Measurements from ENCODE around the gene ARHGAP24.
A peak's percentile ranks its signal among the peaks of the same experiment; 100 is the strongest.

Gene ARHGAP24

GRCh38 chr4:85747882-85748491 lies 273.0 kb downstream of the ARHGAP24 start:
- peak; percentile 65 to 86 for DNase-seq

- DNase-seq, result no peak
Measured at GRCh38 chr4:85748654-85749053, 273.7 kb downstream of the ARHGAP24 start.

DNA sequence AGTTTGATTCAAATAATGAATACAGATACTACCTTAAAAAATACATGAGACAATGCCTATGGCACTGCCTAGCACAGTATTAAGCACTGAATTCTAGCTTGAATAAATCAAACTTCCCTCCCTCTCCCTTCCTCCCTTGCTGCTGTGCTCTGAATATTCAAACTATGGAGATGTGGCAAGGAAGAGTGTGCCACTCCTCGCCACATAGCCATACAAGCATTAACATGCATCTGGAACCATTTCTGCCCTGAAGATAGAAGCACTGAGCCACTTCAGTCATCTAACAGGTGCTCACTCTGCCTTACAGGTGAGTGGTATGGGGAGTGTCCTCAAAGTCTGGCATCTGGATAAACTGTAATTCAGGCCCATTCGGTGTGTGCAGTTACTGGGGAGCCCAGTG lies 276.9 kb downstream of the ARHGAP24 start:
- no peak for DNase-seq

DNA sequence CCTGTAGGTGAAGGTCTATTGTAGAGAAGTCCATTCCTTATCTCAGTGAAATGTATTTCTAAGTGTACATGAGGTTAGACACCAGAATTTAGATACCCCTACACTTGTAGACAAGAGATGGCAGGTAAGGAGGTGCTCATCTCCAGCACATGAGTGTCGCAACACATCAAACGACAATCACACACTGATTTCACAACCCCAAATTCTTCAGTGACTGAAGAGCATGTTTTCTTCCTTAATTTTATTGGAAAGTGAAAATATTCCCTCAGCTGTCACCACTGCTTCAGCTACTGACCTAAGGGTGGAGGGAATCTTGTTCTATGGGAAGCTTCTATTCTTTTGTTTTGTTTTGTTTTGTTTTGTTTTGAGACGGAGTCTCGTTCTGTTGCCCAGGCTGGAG lies 280.3 kb downstream of the ARHGAP24 start:
- no peak for DNase-seq

DNA sequence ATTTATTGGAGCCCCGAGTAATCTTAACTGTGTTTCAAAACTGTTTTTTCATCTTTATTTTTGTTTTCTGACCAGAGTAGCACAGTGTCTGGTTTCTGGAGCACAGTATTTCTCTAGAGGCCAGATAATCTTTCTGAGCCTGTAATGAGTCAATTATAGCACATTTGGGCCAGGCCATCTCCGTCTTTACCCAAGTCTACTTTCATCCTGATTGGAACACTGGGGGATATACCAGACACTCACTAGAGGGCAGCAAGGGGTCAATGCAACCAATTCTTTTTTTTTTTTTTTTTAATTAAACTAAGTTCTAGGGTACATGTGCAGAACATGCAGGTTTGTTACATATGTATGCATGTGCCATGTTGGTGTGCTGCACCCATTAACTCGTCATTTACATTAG lies 282.0 kb downstream of the ARHGAP24 start:
- no peak for DNase-seq

DNA sequence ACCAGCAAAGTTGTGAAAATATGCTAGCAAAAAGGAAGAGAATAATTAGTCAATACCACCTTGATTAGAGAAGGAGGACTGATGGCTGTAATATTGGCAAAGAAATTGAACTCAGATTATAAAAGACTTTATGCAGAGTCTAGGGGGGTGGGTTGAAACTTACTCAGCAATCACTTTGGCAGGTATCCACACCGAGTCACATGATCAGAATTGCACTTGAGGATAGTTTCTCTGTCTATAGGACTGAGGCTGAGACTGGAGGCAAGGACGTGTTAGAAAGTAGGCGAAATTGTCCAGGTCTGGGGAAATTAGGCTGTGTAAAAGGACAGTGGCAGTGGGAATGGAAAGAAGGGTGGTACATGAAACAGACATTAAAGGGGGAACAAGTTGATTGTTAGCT lies 284.4 kb downstream of the ARHGAP24 start:
- DNase-seq, result no peak

DNA sequence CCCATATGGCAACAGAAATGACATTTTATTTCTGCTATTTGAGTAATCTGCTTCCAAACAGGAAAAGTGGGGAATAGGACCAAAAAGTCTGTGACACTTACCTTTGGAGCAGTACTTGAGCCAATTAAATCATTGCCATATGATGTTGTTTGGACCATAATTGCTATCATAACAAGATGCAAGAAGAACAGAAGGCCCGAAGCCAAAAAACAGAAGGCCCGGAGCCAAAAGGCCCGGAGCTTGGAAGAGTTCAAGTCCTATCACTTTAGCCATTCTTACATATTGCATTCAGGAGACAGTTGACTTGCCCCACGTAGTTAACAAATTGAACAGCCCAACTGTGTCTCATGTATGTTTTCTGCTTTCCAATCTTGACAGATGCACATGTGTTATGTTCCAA lies 285.6 kb downstream of the ARHGAP24 start:
- no peak for DNase-seq

DNA sequence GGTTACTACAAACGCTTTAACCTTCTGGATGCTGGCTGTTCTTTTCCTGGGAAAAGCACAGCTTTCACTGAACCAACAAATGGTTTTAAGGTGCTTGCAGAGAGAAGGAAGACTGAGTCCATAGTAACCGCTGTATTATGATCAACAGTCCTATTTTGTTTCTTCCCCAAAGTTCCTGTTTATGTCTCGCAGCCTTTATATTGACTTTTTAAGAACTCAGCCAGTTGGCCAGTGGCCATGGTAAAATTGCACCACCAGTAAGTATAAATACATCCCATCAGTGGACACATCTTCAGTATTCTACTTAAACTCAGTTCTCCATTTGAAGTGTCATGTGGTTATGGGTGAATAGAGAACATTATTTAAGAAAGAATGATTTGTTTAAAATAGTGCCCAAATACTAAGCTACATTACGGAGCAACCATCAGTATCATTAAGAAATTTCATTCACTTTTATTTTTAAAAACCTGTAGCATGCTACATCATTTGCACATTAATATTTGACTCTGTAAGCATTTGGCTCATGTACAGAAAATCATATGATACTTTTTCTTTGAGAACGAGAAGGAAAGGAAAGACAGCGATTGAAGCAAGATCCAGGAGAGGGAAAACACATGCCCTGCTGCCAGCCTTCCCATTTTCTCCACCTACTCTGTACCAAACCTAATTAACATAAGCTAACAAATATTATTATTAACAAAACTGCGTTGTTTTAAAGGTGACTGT lies 287.0 kb downstream of the ARHGAP24 start:
- peak; percentile 25 to 38 for DNase-seq

- DNase-seq, result no peak
Measured at GRCh38 chr4:85762529-85762871, 287.6 kb downstream of the ARHGAP24 start.

GRCh38 chr4:85763202-85763601 lies 288.3 kb downstream of the ARHGAP24 start:
- no peak for DNase-seq

DNA sequence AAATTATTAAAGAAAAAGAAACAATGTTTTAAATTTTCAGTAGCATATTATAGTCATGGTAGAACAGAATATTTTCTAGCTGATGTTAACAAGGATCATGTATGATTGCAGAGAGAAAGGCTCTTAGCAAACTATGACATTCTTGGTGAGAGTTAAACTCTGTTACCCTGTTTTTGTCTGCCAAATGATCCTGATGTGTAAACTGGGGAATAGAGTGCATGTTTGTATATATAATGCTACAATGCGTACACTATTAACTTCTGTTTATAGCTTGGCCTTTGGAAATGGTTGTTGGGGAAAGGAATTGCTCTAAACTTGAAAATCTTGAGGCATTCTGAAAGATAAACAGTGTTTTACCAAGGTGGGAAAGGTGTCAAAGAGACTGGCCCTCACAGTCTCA lies 292.7 kb downstream of the ARHGAP24 start:
- no peak for DNase-seq

GRCh38 chr4:85769009-85769408 lies 294.1 kb downstream of the ARHGAP24 start:
- no peak for DNase-seq

GRCh38 chr4:85772470-85772869 lies 297.5 kb downstream of the ARHGAP24 start:
- DNase-seq, result no peak

DNA sequence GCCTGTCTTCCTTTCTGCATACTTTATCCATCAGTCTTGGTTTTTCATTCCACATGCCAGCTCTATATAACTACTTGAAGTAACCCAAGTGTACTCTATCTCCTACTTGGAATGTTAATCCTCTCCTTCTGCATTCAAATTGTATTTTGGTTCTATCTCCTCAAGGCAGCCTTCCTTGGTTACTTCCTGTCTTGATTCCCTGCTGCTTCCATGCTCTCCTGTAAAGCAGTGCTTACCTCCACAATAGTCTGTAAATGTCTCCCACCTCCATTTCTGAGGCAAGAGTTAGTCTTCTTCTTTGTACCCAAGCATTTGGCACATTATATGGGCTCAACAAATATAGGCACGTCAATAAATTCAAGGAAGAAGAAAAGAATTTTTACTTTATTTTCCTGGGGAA lies 298.4 kb downstream of the ARHGAP24 start:
- DNase-seq, result no peak

- no peak for DNase-seq
Measured at GRCh38 chr4:85774000-85774399, 299.1 kb downstream of the ARHGAP24 start.

DNA sequence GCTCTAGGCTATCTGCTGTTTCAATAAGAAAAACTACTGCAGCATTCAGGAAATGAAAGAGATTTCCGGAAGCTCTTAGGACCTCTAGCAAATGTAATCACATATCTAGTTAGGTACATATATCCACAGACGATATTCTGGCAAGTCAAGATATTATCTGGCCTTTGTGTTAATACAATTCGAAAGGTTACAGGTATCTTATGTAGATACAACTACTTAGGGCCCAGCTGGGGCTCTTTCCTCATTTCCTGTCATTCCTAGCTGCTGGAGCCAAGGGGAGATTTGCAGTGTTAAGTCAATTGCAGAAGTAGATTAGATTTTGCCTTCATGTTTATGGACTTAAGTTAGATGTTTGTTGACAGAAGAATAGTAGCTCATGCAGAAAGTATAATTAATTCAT lies 299.5 kb downstream of the ARHGAP24 start:
- no peak for DNase-seq

GRCh38 chr4:85776096-85776495 lies 301.1 kb downstream of the ARHGAP24 start:
- DNase-seq, result no peak

DNA sequence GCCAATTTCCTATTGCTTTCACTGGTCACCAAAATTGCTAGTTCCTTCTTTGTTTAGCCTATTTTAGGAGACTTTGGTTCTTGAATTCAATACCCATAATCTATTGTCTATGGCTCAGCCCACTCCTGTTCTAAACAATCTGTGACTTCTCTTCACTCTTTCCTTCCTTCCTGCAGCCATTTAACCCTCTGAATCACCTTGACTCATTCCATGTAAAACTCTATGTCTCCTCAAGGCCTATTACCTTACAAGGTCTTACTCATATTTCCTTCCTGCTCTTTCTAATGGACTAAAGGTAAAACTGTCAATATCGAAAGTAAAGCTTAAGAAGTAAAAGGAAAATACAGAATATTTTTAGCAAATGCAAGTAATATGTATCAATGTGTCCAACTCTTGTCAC lies 301.6 kb downstream of the ARHGAP24 start:
- no peak for DNase-seq

GRCh38 chr4:85777908-85778631 lies 303.1 kb downstream of the ARHGAP24 start:
- DNase-seq, result peak; percentile 17 to 33

DNA sequence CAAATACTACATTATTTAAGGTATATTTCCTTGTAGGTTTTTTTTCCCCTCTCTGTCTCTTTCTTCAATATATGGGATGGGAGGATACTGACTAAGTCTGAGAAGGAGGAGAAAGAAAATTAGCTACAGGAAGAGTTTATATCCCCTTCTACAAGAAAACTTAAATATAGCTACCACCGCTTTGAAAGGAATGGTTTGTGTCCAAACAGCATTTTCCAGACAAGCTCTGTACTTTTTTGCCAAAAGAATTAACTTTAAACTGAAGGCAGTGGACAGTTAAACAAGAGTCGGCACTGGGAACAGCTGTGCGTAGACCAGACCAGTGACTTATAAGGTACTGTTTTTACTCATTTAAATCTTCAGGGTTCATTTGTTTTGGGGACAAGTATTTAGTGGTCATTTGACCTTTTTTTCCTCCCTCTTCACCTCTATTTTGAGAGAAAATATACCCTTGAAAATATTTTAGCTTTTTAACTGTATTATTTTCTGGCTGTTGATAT lies 303.7 kb downstream of the ARHGAP24 start:
- no peak for DNase-seq

- DNase-seq, result no peak
Measured at GRCh38 chr4:85779165-85779564, 304.2 kb downstream of the ARHGAP24 start.

GRCh38 chr4:85780664-85781063 lies 305.7 kb downstream of the ARHGAP24 start:
- no peak for DNase-seq

- no peak for DNase-seq
Measured at GRCh38 chr4:85783483-85783882, 308.5 kb downstream of the ARHGAP24 start.

DNA sequence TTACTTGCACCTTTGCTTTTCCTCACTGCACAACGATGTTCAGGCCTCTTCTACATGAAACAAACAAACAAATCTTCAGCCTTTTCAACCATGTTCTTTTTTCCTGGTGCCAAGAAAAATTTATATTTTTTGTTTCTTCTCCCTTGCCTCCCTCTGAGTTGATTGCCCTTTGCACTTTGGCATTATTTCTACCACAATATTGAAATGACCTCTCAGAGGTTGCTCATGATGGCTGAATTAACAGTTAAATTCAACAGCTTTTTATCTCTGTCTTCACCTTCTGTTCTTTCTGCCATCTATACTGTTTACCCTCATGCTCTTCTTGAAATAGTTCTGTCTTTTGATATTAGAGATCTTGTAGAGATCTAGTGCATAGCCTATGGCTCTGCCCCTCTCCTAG lies 308.9 kb downstream of the ARHGAP24 start:
- DNase-seq, result no peak

Data from inflammatory macrophage treated with lipopolysaccharide for 1 hour (primary cell).